ENCODE results near the gene PCK1.

PCK1 gene

GRCh38 chr20:57561356-57562279 is 708 bp downstream of the PCK1 start:
- no peak for DNase-seq

DNA sequence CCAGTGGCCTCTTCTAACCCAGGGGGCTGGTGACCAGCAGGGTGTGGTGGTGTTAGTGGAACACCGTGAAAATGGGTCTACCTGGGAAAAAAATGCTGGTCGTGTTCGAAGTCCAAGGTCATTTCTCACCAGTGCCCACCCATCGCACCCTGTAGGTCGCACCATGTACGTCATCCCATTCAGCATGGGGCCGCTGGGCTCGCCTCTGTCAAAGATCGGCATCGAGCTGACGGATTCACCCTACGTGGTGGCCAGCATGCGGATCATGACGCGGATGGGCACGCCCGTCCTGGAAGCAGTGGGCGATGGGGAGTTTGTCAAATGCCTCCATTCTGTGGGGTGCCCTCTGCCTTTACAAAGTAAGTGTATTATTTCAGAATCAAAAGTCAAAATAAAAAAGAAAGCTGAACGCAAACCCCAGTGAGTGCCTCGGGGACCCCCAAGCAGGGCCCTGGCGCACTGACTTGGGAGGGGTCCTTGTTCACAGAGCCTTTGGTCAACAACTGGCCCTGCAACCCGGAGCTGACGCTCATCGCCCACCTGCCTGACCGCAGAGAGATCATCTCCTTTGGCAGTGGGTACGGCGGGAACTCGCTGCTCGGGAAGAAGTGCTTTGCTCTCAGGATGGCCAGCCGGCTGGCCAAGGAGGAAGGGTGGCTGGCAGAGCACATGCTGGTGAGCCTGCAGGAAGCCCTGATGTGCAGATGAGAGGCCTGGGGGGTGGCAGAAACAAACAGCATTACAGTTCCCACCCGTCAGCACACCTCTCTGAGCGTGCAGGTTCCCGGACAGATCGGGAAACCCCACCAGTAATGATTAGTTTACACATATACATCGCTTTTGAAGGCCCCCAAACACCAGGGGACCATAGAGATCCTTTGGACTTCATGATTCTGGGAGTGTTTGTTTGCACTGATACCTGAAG is 1.9 kb downstream of the PCK1 start:
- DNase-seq = no peak

DNA sequence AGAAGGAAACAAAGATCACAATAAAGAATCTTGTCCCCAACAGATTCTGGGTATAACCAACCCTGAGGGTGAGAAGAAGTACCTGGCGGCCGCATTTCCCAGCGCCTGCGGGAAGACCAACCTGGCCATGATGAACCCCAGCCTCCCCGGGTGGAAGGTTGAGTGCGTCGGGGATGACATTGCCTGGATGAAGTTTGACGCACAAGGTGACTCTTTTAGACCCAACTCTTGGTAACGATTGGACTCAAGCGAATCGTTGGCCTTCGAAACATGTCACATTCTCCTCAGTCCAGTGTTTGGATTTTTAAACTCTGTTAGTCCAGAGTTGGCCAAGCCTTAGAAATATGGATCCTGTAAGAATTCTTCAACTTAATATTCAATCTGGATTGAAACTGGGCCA is 2.6 kb downstream of the PCK1 start:
- no peak for DNase-seq

DNA sequence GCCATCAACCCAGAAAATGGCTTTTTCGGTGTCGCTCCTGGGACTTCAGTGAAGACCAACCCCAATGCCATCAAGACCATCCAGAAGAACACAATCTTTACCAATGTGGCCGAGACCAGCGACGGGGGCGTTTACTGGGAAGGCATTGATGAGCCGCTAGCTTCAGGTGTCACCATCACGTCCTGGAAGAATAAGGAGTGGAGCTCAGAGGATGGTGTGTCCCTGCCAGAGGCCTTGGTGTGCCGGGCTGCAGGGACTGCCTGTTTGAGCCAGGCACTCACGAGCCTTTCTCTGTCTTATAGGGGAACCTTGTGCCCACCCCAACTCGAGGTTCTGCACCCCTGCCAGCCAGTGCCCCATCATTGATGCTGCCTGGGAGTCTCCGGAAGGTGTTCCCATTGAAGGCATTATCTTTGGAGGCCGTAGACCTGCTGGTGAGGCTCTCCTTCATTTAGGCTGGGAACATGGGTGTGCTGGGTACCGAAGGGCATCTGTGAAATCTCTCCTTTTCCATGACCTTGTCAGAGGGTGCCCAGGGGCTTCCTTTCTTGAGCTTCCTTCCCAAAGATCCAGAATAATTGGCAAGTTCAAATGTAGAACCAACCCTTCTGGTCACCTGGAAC is 3.4 kb downstream of the PCK1 start:
- no peak for DNase-seq

GRCh38 chr20:57564951-57565642 is 4.2 kb downstream of the PCK1 start:
- DNase-seq = no peak

GRCh38 chr20:57566399-57566798 is 5.5 kb downstream of the PCK1 start:
- DNase-seq = no peak

DNA sequence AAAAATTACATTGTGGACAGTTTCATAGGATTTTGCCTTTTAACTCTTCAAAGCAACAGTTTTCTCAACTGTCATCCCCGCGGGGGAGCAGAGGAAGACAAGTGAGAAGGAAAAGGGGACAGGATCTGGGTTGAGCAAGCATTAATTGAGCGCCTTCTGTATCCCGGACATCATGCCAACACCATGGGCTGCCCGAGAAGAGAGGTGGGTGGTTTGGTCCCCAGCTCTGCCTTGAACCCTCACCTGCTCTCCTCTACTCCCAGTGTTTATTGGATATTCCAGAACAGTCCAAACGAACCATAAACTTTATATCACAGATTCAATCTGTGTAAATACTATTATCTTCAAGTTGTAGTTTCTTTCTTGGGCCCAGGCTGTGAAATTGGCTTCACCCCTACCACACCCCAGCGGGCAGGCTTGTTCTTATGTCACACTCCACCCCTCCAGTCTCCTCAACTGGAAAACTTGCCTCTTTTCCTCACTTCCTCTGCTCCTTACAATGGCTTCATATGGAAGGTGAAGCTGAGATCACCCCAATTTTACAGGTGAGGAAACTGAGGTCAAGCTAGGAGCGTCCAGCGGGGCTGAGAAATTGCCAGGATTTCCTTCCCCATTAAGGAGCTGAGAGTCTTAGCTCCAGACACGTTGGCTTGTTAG is 6.0 kb downstream of the PCK1 start:
- no peak for DNase-seq

DNA sequence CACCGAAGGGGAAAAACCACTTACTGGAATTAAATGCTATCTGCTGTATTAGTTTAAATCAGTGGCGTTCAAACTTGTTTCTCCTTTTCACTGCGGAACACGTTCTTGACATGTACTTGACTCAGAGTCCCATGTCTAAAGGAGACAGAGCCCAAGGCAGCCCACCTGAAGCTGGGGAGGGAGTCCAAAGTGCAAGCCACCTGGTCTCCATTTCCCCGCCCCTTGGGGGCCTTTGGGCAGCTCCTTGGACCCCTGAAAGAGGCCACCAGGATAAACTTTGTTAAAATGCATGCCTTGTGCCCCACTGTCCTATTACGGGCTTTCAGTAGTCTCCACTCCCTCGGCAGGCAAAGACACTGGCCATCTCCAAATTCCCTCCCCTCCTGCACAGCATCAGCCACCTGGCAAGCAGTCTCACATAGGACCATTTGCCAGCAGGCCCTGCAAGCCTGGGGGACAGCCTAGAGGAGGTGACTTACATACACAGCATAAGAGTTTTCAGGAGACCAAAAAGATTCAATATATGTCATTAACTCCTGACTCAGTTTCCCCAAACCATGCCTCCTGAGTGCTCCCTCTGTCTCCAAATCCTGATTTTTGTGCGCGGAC is 6.7 kb downstream of the PCK1 start:
- DNase-seq = no peak

GRCh38 chr20:57568088-57568896 is 7.4 kb downstream of the PCK1 start:
- no peak for DNase-seq

DNA sequence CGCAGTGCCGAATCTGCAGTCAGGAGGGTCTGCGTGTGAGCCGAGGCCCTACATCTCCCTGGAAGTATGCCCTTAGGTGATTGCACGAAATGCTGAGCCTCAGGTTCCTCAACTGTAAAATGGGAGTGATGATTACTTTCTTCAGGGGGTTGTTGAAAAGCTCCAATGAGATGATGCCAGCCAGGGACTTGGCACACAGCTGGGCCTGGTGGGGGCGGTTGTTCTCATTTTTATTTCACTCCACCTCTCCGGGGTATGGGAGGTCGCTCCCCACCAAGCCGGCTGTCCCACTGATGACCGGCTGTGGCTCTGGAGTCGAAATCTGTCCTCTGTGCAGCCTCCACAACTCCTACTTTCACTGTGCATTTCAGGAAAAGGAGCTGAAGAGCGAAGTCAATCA is 8.1 kb downstream of the PCK1 start:
- no peak for DNase-seq

- no peak for DNase-seq
Observed at GRCh38 chr20:57570145-57570850, 9.4 kb downstream of the PCK1 start.

GRCh38 chr20:57570920-57571319 is 10.0 kb downstream of the PCK1 start:
- no peak for DNase-seq

DNA sequence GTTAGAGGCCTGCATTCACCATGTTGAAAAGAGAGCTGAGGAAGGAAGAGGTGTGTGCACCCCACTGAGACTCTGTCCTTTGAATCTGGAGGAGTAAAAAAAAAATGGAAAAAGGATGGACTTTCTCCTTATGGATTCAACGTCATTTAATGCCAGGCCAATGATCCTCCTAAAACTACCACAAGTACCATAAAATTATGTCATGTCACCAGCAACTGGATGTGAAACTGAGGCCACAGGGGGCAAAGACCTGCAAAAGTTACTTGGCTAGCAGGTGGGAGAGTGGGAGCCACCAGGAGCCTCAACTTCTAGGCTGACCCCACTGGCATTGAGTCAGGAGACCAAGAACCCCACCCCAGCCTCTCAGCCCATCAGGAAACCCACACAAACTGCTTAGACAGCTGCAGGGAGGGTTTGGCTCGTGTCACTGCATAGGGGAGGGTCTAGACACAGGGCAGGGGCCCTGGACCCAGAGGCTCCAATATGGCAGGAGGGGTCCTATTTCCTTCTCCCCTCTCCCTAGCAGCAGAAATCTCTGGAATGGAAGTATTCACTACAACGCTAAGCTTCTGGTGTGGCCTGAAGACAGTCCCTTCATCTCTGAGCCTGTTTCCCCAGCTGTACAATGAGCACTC is 11.0 kb downstream of the PCK1 start:
- no peak for DNase-seq

DNA sequence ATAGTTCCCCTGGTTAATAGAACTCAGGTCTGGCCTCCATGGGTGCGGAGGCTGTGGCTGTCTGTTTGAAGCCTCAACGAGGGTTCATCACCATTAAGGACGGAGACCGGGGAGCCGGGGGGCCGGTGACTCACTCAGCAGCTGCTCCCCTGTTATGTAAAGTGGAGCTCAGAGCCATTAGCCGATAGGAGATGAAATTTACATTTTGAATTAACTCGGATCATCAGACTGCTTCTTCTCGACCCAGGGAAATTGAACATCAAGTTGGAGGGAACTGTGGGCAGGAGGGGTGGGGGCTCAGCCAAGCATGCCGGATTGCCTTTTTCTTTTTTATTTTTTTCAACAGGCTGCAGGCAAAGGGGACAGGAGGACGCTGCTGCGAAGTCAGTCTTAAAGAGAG is 12.3 kb downstream of the PCK1 start:
- DNase-seq = no peak

- no peak for DNase-seq
Observed at GRCh38 chr20:57573894-57574293, 13.0 kb downstream of the PCK1 start.

- DNase-seq = no peak
Observed at GRCh38 chr20:57574954-57575353, 14.0 kb downstream of the PCK1 start.

- DNase-seq = no peak
Observed at GRCh38 chr20:57576002-57576401, 15.1 kb downstream of the PCK1 start.

DNA sequence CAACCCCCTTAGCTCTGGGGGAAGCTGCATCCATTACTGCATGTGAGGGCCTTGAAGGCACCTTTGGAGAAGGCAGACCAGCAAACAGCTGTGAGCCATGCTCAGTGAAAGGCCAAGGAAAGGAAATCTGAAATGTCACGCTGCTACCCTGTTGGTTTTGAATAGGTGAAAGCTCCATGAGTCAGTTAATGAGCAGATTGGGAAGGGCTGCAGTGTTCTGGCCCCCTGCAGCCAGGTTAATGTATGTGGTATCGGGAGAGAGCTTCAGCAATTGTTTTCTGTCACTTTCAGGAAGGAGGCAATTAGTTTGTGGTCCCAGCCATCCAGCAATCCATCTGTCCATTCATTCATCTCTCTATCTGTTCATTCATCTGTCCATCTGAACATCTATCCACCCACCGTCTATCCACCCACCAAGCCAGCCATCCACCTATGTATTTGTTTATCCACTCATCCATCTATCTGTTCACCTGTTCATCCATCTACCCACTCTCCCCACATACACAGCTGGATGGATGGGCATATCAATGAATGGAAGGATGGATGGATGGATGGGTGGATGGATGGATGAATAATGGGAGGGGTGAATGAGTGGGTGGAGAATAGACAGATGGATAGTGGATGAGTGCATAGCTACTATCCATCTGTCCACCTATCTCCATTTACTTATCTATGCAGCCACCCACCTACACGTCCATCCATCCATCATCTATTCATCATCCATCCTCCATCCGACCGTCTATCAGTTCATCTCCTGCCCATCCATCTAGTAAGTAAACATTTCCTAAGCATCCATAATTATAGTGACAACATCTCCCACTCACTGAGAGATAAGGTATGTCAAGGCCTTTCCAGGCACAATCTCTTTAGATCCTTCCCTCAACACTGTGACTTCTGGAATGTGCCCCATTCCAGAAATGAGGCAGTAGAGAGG is 16.0 kb downstream of the PCK1 start:
- no peak for DNase-seq

All from hippocampal formation (tissue), 2 donors.